Activated CD8-positive, alpha-beta memory T cell treated with anti-CD3 and anti-CD28 coated beads, Interleukin-2, amount 50 U/mL, for 48 hours (primary cell): ENCODE data around the gene GSTA2.
"Not testable (repeated sequence)": the region's sequence is repeated elsewhere in the genome, so short reads cannot be mapped to it uniquely, and the experiment has no call there.

Experiments used
- DNase-seq: peaks from one replicate; pipeline ENCODE4 v3.0.0-alpha.2; 2020

The GSTA2 gene

DNA sequence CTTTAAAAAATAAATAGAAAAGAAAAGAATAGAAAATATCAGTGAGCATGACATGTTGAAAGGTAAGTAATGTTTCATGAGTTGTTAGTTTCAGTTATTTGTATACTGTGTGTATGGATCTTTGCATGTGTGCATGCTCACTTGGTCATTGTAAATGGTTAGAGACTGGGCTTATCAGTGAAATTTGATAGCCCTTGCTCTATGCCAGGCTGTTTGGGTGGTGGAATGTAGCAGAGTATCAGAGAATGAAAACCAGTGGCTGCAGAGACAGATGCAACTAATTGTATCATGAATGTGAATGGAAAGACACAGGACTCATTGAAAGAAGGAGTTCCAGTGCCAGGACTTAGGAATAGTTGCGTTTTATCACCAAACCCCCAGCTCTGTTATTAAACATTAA, 4.2 kb downstream of the GSTA2 start:
- no peak for DNase-seq

DNA sequence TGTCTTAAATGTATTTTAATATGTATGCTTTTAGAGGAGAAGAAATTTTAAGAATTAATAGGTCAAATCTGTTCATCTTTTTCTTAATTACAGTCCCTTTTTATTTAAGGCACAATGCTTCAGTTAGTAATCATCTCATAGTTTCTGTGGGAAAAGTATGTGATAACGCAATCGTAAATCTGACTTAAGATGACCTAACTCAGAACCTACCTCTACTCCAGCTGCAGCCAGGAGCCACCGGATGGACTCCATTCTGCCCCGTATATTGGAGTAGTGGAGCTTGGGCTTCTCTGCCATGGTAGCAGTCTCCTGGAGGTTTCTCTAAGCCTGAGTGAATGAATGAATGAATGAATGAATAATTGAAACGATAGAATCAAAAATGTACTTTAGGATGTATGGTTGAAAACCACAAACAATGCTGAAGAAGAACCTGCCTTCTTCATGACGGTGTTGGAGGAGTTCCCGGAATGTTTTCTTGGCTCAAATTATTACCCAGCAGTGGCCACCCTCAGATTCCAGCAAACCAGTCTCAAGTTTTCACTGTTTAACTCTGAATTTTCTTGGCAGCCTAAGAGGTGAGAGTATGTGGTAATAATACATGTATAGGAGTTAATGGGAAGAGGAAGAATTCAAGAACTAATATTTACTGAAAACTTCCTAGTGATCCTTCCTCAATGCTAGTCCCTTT, 5.5 kb downstream of the GSTA2 start:
- DNase-seq, result not testable (repeated sequence)

DNA sequence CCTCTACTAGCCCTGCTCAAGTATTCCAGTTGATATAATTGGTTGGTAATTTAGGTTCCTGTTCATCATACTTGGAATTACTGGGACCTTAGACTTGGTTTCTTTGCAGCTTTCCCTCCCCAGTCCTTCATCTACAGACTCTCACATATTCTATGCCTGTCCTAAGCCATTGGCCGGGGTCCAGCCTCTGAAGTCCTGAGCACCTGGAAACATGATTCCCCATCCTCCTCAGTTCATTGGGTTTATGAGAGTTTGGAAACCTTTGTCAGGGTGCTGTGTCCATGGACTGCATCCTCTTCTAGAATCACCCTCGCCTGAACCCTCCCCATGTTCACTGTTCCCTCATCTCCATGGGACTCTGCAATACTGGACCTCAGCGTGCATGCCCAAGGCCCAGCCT, 8.8 kb downstream of the GSTA2 start:
- DNase-seq, result no peak

DNA sequence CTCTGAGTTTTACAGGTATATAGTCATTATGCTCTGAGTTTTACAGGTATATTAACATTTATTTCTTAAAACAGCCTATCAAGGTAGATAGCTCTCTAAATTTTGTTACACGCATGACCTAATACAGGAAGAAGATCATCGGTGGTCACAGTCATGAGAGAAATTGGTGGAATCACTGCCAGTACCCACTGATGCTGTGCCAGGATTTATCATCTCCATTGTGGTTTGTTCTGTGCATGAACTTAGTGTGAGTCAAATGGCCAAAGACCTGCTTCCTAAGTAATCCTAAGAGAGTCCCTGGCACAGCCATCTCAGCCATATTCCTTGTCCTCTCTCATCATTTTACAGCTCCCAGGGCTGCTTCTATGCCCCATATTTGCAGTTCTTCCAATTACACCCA, 10.1 kb downstream of the GSTA2 start:
- DNase-seq, result not testable (repeated sequence)

DNA sequence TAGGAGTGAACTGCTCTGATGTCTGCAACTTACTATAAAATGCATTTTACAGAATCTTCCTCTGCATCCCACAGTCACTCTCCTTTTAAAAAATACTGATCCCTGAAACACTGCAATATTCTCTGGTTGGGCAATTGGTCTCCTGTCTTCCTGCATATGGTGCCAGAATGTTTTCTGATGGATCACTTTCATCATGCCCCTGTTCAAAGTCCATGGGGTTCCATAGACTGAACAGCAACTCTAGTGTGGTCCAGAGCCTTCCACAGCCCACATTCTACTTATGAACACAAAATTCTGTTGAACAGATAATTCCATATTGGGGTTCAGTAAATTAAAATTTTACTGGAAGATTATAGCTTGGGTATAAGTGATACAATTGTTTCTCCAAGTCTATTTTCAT, 11.0 kb downstream of the GSTA2 start:
- no peak for DNase-seq

DNA sequence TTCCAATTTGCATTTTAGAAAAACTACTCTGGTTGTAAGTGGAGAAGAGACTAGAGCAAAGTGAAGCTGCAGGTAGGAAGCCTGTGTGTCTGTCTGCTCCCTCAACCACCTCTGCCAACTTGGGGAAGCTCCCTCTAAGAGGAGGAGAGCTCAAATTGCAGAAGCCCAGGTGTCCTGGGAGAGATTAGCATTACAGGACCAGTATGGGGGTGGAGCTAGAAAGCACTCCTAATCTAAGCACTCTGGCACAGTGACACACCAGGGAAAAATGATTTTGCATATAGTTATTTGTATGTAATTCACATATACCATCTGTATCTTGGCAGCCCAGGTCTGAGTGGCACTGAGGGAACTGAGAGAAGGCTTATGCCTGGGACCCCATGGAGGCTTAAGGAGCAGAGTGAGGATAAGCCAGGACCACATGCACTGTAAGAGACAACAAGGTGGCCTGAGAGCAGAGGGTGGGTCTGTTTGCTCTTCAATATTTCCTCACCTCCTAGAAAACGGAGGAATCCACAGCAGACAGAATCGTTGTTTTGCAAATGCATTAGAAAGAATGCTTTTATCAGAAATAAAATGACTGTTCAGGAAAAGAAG, 13.6 kb downstream of the GSTA2 start:
- no peak for DNase-seq

DNA sequence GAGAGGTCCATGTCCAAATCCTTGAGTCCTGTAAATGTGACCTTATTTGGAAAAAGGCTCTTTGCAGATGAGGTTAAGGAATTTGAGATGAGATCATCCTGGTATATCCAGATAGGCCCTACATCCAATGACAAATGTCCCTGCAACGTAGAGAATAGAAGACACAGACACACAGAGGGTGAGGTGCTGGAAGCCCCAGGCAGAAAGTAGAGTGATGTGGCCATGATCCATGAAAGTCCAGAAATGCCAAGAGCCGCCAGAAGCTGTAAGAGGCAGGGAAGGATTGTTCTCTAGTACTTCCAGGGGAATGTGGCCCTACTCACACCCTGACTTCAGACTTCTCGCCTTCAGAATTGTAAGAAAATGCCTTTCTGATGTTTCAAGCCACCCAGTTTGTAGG, 16.0 kb downstream of the GSTA2 start:
- not testable (repeated sequence) for DNase-seq

DNA sequence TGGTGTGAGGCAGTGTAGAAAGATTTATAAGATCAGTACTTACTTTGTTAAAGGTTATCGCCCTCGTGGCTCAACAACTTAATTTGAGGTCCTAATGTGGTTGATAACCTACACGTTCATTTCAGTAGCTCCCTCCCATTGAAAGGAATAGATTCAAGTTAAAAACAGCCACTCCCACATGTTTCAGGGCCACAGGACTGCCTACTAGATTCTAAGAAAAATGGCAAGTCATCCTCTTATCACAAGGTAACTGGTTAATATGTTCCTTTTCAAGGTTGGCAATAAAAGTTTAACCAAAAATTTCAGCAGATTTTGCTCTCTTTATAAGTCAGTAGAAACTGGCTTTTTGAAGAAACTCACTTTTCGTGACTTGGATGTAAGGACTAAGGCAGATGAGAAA, 17.1 kb downstream of the GSTA2 start:
- DNase-seq, result no peak

DNA sequence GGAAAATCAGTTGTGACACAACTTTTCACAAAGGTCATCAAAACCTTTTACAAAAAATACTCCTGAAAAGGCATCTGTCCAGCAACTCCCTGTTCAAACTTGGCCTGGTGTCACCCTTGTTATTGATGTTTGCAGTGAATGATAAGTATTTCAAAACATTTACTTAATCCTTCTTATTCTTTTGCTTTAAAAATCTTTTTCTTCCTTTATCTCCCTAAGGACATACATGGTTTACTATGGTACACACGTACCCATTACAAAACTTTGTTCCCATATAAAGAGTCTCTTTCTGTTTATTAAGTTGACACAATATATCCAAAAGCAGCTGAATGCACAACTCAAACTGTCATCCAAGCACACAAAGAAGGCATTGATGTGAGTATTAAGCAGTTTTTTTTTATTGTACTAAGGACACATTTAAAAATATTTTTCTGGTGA, 17.5 kb downstream of the GSTA2 start:
- no peak for DNase-seq

DNA sequence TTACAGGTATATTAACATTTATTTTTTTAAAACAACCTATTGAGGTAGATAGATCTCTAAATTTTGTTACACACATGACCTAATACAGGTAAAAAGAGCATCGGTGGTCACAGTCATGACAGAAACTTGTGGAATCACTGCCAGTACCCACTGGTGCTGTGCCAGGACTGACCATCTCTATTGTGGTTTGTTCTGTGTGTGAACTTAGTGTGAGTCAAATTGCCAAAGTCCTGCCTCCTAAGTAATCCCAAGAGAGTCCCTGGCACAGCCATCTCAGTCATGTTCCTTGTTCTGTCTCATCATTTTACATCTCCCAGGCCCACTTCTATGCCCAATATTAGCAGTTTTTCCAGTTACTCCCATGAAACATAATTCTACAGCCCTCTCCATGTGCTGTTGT, 21.4 kb downstream of the GSTA2 start:
- DNase-seq, result no peak

DNA sequence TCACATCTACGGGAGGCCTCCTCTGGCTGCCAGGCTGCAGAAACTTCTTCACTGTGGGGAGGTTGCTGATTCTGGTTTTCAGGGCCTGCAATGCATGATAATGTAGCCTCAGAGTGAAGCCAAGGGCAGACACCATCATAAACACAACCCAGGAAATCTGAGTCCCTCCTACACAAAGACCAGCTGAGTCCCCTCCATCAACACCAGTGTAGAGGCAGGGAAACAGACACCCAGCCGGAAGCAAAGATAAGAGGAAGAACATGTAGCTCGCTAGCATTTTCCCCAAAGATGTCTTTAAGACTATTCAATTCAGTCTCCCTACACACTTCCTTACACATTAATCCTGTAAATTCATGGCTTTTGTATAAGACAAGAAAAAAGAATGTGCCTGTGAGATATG, 23.6 kb downstream of the GSTA2 start:
- DNase-seq, result no peak

DNA sequence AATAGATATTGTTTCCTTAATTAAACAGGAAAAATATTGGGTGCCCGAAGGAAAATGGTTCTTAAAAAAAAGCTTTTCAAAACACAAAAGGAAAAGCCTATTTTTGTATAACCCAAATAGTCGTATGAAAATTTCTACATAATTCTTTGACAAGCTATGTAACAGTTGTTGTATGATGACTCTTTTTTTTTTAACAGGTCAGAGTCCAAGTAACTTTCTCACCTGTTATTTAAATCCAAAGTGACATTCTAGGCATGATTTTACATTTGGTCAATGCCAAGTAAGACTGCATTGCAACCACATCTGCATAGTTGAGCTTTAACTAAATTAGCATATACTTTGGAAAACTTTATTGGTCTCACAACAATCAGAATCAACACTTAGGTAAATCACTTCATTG, 24.1 kb downstream of the GSTA2 start:
- DNase-seq, result no peak

DNA sequence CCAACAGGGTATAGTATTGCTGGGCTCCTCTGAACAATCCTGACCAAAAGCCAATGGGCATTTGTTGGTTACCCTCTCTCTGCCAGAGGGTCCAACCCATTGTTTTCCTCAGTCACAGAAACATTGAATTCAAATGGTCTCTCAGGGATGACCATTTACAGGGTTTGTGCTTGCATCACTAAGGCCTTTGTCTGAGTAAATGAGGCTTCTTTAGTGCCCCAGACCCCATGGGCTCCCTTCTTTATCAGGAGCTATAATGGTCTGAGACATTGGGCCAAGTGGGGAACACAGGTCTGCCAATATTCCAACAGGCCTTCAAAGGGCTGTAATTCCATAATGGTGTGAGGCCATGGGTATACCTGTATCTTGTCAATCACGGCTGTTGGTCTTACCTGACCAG, 27.1 kb downstream of the GSTA2 start:
- no peak for DNase-seq

DNA sequence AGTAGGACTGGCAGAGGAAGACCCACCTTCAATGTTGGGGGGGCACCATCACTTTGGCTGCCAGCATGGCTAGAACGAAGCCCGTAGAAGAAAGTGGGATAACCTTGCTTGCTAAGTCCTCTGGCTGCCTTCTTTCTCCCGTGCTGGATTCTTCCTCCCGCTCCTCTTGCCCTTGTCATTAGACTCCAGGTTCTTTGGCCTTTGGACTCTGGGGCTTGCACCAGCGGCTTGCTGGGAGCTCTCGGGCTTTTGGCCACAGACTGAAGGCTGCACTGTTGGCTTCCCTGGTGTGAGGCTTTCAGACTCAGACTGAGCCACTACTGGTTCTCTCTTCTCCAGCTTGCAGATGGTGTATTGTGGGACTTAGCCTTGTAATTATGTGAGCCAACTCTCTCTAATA, 28.2 kb downstream of the GSTA2 start:
- no peak for DNase-seq

DNA sequence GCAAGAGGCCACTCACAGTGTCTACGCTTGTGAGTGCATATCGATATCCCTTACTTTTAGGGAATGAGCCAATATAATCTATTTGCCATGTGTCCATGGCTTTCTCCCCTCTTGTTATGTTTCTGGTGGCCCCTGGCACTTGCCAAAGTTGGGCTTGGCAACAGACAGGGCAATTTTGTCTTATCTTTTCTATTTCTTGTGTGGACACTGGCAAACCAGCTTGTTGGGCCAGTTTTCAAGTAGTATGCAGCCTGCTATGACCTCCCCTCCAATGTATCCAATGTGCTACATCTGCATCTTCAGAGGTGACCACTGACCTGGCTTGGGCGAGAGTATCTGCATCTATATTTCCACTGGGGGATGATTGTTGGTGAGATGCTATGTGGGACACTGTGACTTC, 29.2 kb downstream of the GSTA2 start:
- DNase-seq, result no peak

DNA sequence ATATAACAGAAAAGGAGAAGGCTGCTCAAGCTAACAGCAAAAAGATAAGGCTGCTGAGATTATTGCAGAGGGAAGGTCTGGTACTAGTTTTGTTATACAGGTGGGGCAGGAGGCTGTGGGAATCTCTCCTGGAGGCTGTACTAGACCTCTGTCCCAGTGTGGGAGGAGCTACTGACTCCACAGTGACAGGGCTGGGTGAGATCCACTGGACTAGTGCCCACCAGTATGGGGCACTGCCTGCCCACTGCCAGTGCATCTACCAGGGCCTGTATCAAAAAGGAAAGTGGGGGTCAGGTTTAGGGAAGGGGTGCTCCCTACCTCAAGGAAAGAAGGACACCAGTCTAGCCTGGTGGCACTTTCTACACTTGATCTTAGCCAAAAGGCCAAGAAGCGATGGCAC, 30.1 kb downstream of the GSTA2 start:
- no peak for DNase-seq

DNA sequence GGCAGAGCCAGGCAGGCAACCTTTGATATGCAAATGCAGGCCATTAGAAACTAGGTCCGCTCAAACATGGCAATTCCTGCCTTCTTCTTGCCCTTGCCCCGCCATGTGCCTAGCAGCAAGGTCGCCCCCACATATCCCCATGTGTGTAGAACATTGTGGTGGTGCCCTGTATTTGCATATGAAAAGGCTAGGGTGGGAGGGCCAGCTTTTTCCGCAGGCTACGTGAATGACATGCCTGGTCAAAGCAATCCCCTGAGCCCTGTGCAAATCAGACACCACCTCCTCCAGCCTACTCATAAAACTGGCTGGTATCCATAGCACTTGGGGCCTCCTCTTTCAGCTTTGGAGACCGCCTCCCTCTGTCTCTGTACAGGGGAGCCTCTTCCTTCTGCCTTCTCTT, 31.6 kb downstream of the GSTA2 start:
- DNase-seq, result no peak

DNA sequence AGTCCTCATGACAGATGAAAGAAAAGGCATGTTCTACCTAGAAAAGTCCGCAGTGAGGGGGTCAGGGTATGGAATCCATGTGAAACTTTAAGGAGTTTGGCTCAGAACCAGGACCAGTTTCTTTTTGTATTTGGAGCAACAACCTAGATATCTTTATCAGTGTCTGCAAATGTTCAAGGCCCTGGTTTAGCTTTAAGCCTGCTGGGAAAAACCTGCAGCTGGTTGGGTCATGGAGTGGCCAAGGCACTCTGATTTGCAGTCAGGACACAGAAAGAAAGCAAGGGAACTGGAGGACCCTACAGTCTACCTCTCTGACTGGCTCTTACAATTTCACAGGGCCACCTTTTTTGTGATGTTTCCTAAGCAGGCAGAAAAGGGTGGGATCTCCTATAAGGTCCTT, 33.7 kb downstream of the GSTA2 start:
- no peak for DNase-seq

DNA sequence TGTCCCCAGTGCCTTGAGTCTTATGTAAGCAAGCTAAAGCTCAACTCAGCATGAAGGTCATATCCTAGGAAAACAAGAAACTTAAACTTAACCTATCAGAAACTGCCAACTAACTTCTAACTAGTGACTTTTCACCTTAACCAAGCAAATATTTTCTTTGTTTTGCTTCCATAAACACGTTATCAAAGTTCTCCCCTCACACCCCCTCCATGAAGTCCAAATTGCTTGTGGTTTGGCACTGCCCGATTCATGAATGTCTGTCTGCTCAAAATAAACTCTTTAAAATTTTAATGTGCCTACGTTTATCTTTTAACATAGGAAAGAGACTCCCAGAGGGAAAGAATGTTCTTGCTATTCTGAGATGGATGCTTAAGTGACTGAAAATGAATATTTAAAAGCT, 34.9 kb downstream of the GSTA2 start:
- no peak for DNase-seq

DNA sequence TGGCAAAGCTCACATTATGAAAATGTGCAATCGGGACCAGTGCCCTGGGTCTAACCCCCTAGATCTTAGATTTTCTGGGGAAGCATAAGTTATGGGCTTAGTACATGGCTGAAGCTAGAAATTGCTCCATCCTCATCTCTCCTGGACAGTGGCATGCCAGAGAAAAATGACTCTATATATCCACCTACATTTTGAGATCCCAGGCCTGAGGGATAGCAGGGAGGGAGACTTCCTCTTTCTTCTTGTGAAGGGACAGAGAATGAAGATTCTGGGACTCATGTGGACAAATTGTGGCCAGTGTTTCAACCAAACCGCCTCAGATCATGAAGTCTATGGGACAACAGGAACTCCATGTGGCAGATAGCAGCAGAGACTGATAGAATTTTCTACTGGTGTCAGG, 35.4 kb downstream of the GSTA2 start:
- no peak for DNase-seq

DNA sequence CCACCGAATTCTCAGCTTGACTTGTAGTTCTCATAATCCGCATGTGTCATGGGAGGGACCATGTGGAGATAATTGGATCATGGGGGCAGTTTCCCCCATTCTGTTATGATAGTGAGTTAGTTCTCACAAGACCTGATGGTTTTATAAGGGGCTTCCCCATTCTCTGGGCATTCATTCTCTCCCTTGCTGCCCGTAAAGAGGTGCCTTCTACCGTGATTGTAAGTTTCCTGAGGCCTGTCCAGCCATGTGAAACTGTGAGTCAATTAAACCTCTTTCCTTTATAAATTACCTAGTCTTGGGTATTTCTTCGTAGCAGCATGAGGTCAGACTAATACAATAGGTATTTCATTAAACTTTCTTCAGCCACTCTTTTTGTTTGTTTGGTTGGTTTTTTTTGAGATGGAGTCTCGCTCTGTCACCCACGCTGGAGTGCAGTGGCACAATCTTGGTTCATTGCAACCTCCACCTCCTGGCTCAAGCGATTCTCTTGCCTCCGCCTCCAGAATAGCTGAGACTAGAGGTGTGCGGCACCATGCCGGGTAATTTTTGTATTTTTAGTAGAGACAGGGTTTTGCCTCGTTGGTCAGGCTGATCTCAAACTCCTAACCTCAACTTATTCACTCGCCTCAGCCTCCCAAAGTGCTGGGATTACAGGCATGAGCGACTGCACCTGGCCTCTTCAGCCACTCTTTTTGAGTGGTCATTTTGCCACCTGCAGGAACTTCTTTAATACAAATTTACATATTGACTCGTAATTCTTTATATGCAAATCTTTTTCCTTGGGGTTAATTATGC, 36.3 kb downstream of the GSTA2 start:
- no peak for DNase-seq

DNA sequence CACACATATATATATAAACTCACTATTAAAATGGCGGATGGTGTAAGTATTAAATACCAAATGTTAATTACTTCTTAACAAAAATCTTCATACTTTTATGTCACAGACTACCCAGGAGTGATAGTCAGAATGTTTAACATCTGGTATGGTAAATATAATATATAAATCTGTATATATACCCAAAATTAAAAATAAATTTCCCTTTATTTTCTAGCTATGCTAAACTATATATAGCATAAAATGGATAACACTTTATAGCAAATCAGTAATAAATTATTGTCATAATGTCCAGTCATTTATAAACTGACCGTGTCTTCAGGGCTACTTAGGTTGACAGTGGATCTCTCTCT, 37.1 kb downstream of the GSTA2 start:
- DNase-seq, result no peak

DNA sequence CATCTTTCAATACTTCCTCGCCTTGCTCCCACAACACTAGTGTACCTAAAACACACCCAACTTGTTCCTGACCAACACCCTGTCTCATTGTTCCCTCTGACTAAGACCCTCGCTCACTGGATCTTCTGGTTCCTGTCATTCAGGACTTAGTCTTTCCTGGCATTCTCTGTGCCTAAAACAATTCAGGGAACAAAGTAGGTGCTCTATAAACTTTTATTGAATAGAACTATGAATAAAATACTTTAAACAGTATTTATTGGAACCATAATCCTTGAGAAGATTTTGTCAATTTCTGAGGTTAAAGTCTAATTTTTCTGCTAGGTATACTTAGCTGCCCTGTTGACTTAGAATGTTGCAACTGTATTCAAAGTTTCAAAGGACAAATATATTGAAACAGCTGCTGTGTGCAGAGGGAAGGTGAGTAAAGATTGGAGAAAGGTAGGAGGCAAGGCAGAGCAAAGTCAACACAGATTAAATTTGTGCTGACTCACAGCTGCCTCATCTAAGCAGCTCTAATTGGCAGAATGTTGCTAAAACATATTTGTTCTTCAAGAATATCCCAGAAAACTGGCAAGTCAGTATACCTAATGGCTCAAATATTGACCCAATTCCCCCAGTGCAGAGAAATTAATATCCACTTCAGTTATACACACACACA, 37.6 kb downstream of the GSTA2 start:
- DNase-seq, result no peak

DNA sequence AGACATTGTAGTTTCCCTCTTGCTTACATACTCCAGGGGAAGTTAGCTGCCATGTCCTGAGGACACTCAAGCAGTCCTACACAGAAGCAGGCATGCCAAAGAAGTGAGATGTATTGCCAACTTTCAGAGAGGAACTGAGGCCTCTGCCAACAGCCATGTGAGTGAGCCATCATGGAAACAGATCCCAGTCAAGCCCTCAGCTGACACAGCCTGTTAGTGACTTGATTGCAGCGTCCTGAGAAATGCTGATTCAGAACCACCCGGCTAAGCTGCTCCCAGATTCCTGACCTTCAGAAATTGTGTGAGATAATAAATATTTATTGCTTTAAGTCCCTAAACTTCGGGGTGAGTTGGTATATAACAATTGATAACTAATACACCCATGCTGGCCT, 38.1 kb downstream of the GSTA2 start:
- DNase-seq, result no peak
